Measurements from ENCODE around the gene SLC17A2.

DNA sequence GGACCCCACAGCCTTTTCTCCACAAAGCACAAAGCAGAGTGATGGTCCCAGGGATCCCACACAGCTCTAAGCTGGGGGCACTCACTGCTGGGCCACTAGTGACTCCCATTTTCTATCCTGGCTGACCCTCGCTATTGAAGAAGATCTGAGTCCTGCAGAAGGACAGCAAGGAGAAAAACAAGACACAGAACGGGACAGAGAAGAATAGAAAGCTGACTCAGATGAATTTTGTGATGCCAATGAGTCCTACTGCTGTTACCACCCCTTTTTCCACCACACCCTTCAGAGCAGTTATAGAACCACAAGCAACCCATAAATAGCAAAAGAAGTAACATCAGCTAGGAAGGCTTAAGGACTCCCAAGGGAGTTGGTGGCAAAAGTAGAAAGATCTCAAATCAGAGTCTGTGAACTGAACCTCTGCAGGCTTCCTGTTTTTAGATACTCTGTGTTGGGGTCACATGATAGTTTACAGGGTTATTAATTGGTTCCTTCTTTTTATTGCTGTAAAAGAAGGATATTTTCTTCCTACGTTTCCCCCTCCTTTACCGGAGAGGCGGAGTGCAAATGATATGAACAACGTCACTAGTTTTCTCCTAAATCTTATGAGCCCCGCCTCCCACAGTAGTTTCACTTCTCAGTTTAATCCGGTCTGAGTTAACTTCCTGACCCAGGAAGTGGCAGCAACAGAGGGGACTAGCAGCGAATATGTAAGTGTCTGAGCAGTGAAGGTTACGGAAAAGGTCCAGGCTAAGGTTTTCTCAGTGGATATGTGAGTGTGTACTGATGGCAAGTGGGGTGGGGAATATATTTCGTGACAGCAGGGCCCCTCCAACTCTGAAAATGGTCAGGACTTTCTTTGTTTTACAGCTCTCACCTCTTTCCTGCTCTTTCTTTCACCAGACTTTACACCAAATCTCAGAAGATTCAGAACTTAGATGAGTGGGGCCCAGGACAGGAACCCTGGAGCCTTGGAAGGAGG lies 31.9 kb upstream of the SLC17A2 start, which contains the start of gene TRIM38:
- TF ChIP-seq, protein P1, sequence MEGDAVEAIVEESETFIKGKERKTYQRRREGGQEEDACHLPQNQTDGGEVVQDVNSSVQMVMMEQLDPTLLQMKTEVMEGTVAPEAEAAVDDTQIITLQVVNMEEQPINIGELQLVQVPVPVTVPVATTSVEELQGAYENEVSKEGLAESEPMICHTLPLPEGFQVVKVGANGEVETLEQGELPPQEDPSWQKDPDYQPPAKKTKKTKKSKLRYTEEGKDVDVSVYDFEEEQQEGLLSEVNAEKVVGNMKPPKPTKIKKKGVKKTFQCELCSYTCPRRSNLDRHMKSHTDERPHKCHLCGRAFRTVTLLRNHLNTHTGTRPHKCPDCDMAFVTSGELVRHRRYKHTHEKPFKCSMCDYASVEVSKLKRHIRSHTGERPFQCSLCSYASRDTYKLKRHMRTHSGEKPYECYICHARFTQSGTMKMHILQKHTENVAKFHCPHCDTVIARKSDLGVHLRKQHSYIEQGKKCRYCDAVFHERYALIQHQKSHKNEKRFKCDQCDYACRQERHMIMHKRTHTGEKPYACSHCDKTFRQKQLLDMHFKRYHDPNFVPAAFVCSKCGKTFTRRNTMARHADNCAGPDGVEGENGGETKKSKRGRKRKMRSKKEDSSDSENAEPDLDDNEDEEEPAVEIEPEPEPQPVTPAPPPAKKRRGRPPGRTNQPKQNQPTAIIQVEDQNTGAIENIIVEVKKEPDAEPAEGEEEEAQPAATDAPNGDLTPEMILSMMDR (IDR thresholded peaks at IDR 0.05), result no peak
- peak; percentile 98 for TF ChIP-seq POLR2A (IDR thresholded peaks at IDR 0.05)
